ENCODE data around the gene STAM. TPM values are rescaled to one million over a fixed set of nuclear protein-coding genes. Genes with fewer than 3 reads are reported as not detected.

Gene STAM
- total RNA-seq, 2 experiments from 2014 or later = 52.4 to 53.3 TPM

DNA sequence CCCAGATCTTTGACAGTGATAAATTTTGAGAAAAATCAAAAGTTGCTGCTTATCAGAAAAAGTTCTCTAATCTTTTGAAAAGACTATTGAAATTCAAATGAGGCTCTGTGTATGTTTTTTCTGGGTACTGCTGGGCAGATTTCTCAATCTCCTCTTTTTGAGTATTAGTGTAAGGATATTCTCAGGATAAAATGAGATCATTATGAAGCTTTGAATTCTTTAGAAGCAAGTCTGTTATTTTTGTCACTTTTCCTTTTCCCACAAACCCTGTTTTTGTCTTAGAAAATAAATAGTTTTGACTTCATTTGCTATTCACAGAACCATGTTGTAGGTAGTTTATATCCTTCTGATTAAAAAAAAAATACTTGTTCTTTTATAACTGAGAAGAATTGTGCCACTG, 7.9 kb downstream of the STAM start:
- H3K4me1 ChIP-seq (ENCODE audit: insufficient read depth, low read length) = peaks cover 21% of the 10 kb centered on the region
- CTCF ChIA-PET = no interaction called here
- H3K27ac Mint-ChIP-seq = peak overlapping the region; percentile 84

GRCh38 chr10:17652585-17652984, 8.6 kb downstream of the STAM start:
- no peak for DNase-seq
- ATAC-seq (ENCODE audit: poor library complexity) = no peak
- CTCF ChIA-PET = interaction anchor here (1.0 to 1.3 kb wide), 2 partner anchors 8 to 9 kb away, joined by 3 read pairs; partner anchors contain the start of gene STAM
- peaks cover 15% of the 10 kb centered on the region for H3K36me3 ChIP-seq (ENCODE audit: insufficient read depth, low read length)
- TF ChIP-seq, protein P1, sequence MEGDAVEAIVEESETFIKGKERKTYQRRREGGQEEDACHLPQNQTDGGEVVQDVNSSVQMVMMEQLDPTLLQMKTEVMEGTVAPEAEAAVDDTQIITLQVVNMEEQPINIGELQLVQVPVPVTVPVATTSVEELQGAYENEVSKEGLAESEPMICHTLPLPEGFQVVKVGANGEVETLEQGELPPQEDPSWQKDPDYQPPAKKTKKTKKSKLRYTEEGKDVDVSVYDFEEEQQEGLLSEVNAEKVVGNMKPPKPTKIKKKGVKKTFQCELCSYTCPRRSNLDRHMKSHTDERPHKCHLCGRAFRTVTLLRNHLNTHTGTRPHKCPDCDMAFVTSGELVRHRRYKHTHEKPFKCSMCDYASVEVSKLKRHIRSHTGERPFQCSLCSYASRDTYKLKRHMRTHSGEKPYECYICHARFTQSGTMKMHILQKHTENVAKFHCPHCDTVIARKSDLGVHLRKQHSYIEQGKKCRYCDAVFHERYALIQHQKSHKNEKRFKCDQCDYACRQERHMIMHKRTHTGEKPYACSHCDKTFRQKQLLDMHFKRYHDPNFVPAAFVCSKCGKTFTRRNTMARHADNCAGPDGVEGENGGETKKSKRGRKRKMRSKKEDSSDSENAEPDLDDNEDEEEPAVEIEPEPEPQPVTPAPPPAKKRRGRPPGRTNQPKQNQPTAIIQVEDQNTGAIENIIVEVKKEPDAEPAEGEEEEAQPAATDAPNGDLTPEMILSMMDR (IDR thresholded peaks at IDR 0.05) = no peak
- POLR2A ChIA-PET = interaction anchor here (0.6 to 1.3 kb wide), 4 partner anchors 8 to 223 kb away, joined by 3 read pairs; partner anchors contain the start of gene STAM
- Mint-ChIP-seq H3K4me1 (ENCODE audit: low read depth) (peaks cover 90% of the 10 kb centered on the region), H3K9me3 (peaks cover 3% of the 10 kb centered on the region), H3K27ac (no peak overlapping the region), H3K4me3 (no peak overlapping the region), H3K27me3 (no peaks in the 10 kb centered on the region), H3K36me3 (ENCODE audit: low read depth) (peaks cover 75% of the 10 kb centered on the region)
- H3K9me3 ChIP-seq (ENCODE audit: control insufficient read depth in 1 of 2, insufficient read depth in 1 of 2, low read length in 2 of 2) = peaks cover 0 to 14% of the 10 kb centered on the region in 2 experiments
- no peak overlapping the region for H3K4me3 ChIP-seq (ENCODE audit: low read length)
- no peaks in the 10 kb centered on the region for H3K27me3 ChIP-seq (ENCODE audit: control insufficient read depth in 1 of 2, insufficient read depth in 2 of 2, low read length in 2 of 2)
- H3K27ac ChIP-seq (ENCODE audit: low read depth in 1 of 2, low read length in 2 of 2) = no peak overlapping the region
- intact Hi-C loops (cut with DNase I, micrococcal nuclease) = loop anchor here in 1 of 2 experiments (5.0 kb wide), 1 partner anchor 45 kb away; no protein-coding TSS in a partner anchor
- peaks cover 17% of the 10 kb centered on the region for H3K4me1 ChIP-seq (ENCODE audit: insufficient read depth, low read length)

More for the DNA sequence above, 7.9 kb downstream of the STAM start:
- Histone ChIP-seq H3K36me3 (ENCODE audit: insufficient read depth, low read length) (peaks cover 15% of the 10 kb centered on the region), H3K27ac (ENCODE audit: low read depth in 1 of 2, low read length in 2 of 2) (no peak overlapping the region), H3K9me3 (ENCODE audit: control insufficient read depth in 1 of 2, insufficient read depth in 1 of 2, low read length in 2 of 2) (peaks cover 0 to 14% of the 10 kb centered on the region in 2 experiments), H3K4me3 (ENCODE audit: low read length) (no peak overlapping the region), H3K27me3 (ENCODE audit: control insufficient read depth in 1 of 2, insufficient read depth in 2 of 2, low read length in 2 of 2) (no peaks in the 10 kb centered on the region)
- peaks cover 90% of the 10 kb centered on the region for H3K4me1 Mint-ChIP-seq (ENCODE audit: low read depth)
- TF ChIP-seq, protein P1 (IDR thresholded peaks at IDR 0.05) = no peak
- ATAC-seq (ENCODE audit: poor library complexity) = no peak
- POLR2A ChIA-PET = interaction anchor here (1.3 kb wide), 1 partner anchor 15 kb away, joined by 3 read pairs; no protein-coding TSS in a partner anchor
- H3K36me3 Mint-ChIP-seq (ENCODE audit: low read depth) = peaks cover 75% of the 10 kb centered on the region
- intact Hi-C loops (cut with DNase I, micrococcal nuclease) = loop anchor here in 1 of 2 experiments (5.0 kb wide), 1 partner anchor 45 kb away; no protein-coding TSS in a partner anchor
- peaks cover 3% of the 10 kb centered on the region for H3K9me3 Mint-ChIP-seq
- no peaks in the 10 kb centered on the region for H3K27me3 Mint-ChIP-seq
- H3K4me3 Mint-ChIP-seq = no peak overlapping the region
- no peak for DNase-seq

- DNase-seq = no peak
- POLR2A ChIA-PET = interaction anchor here (2.7 kb wide), 1 partner anchor 10 kb away, joined by 19 read pairs; the partner anchor contains the start of gene STAM
- Histone ChIP-seq H3K36me3 (ENCODE audit: insufficient read depth, low read length) (peaks cover 15% of the 10 kb centered on the region), H3K27me3 (ENCODE audit: control insufficient read depth in 1 of 2, insufficient read depth in 2 of 2, low read length in 2 of 2) (no peaks in the 10 kb centered on the region), H3K4me3 (ENCODE audit: low read length) (no peak overlapping the region), H3K9me3 (ENCODE audit: control insufficient read depth in 1 of 2, insufficient read depth in 1 of 2, low read length in 2 of 2) (peaks cover 0 to 14% of the 10 kb centered on the region in 2 experiments), H3K27ac (ENCODE audit: low read depth in 1 of 2, low read length in 2 of 2) (no peak overlapping the region), H3K4me1 (ENCODE audit: insufficient read depth, low read length) (peaks cover 10% of the 10 kb centered on the region)
- TF ChIP-seq, protein P1 (IDR thresholded peaks at IDR 0.05) = no peak
- intact Hi-C loops (cut with DNase I, micrococcal nuclease) = no loop called here
- Mint-ChIP-seq H3K27me3 (no peaks in the 10 kb centered on the region), H3K4me3 (no peak overlapping the region), H3K27ac (peak overlapping the region; percentile 61), H3K9me3 (peaks cover 3% of the 10 kb centered on the region), H3K36me3 (ENCODE audit: low read depth) (peaks cover 71% of the 10 kb centered on the region), H3K4me1 (ENCODE audit: low read depth) (peaks cover 80% of the 10 kb centered on the region)
- CTCF ChIA-PET = no interaction called here
- no peak for ATAC-seq (ENCODE audit: poor library complexity)
Measured at GRCh38 chr10:17655009-17655408, 11.1 kb downstream of the STAM start.
